Karpas-422 (cell line): ENCODE measurements around the gene DYNC2I2. TPM values are rescaled to one million over a fixed set of nuclear protein-coding genes. Genes with fewer than 3 reads are reported as not detected.
"Not testable (repeated sequence)": the region's sequence is repeated elsewhere in the genome, so short reads cannot be mapped to it uniquely, and the experiment has no call there.

Experiments
- DNase-seq: peaks from one replicate; pipeline ENCODE4 v3.0.0-alpha.2; 2015
- H2AFZ ChIP-seq: fragments of 200-600 bp; sonication (generic); 2 replicates; pipeline ENCODE4 v1.6.1; 2014; ENCODE audit warnings: antibody characterized with exemption, low read length, mixed read lengths
- H3K27ac ChIP-seq: fragments of 200-600 bp; sonication (generic); 2 replicates; pipeline ENCODE4 v1.5.1; 2014; ENCODE audit warnings: mild to moderate bottlenecking, low read length, moderate library complexity
- H3K27me3 ChIP-seq: fragments of 200-600 bp; sonication (generic); 2 replicates; pipeline ENCODE4 v1.6.1; 2014; ENCODE audit warnings: low read length, mixed read lengths
- H3K36me3 ChIP-seq: fragments of 200-600 bp; sonication (generic); 2 replicates; pipeline ENCODE4 v1.6.1; 2014; ENCODE audit warnings: low read length, mixed read lengths; ENCODE audit not compliant: insufficient read depth
- H3K4me1 ChIP-seq: fragments of 200-600 bp; sonication (generic); 2 replicates; pipeline ENCODE4 v1.6.1; 2014; ENCODE audit warnings: mild to moderate bottlenecking, low read length, mixed read lengths
- H3K4me2 ChIP-seq: fragments of 200-600 bp; sonication (generic); 2 replicates; pipeline ENCODE4 v1.6.1; 2014; ENCODE audit warnings: low read length, low read depth, mild to moderate bottlenecking; ENCODE audit not compliant: poor library complexity, severe bottlenecking
- H3K4me3 ChIP-seq: fragments of 200-600 bp; sonication (generic); 2 replicates; pipeline ENCODE4 v1.5.1; 2014; ENCODE audit warnings: mild to moderate bottlenecking, antibody characterized with exemption, low read length, mixed read lengths
- H3K79me2 ChIP-seq: fragments of 200-600 bp; sonication (generic); 2 replicates; pipeline ENCODE4 v1.6.1; 2014; ENCODE audit warnings: mild to moderate bottlenecking, low read length, mixed read lengths
- H3K9ac ChIP-seq: fragments of 200-600 bp; sonication (generic); 2 replicates; pipeline ENCODE4 v1.6.0; 2014; ENCODE audit warnings: low read length
- H3K9me2 ChIP-seq: fragments of 200-600 bp; sonication (generic), shearing (Covaris generic); replicated peaks from 2 replicates; pipeline ENCODE4 v1.6.0; 2014; ENCODE audit warnings: mild to moderate bottlenecking, low read length, moderate library complexity; ENCODE audit not compliant: insufficient read depth
- H3K9me3 ChIP-seq: fragments of 300-700, 200-600 bp; sonication (generic); 2 replicates; pipeline ENCODE4 v1.6.1; 2014; ENCODE audit warnings: low read length, mixed read lengths
- H4K20me1 ChIP-seq: fragments of 200-600 bp; sonication (generic); 2 replicates; pipeline ENCODE4 v1.6.1; 2014; ENCODE audit warnings: mild to moderate bottlenecking, antibody characterized with exemption, low read length, low read depth; ENCODE audit not compliant: insufficient read depth
- total RNA-seq: library from RNA; depleted of rRNA; stranded (reverse); fragments of >200 nt; shearing (Covaris generic); gene quantifications from 2 replicates; pipeline ENCODE4 v1.2.3, GENCODE V29; 2014; ENCODE audit warnings: low replicate concordance; rRNA removed

The DYNC2I2 gene
- total RNA-seq, 1 experiment from 2014 or later = 38.9 TPM

DNA sequence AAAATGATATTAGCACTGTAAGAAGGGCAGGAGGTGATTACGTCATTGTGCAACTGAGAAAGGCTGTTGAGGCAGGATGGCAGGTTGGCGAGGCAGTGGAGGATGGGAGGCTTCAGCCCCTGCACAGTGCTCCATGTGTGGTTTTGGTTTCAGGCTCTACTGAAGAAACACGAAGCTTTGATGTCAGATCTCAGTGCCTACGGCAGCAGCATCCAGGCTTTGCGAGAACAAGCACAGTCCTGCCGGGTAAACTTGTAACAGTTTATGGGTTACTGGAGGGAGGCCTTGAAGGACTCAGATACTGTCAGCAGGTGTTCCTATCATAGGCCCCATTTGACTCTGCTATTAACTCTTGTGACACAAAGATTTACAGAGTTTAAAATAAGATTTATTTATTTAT, 69.2 kb downstream of the DYNC2I2 start:
- Histone ChIP-seq H3K9me3 (no peaks in the 10 kb centered on the region), H3K36me3 (peaks cover 49% of the 10 kb centered on the region), H3K79me2 (no peaks in the 10 kb centered on the region), H3K9ac (no peak overlapping the region), H3K4me3 (no peak overlapping the region), H3K27me3 (no peaks in the 10 kb centered on the region), H3K4me1 (no peaks in the 10 kb centered on the region), H3K9me2 (no peaks in the 10 kb centered on the region), H2AFZ (no peak overlapping the region), H3K27ac (no peak overlapping the region), H4K20me1 (no peaks in the 10 kb centered on the region), H3K4me2 (no peak overlapping the region)
- DNase-seq = no peak

- not testable (repeated sequence) for H3K9me2 ChIP-seq, H3K4me1 ChIP-seq, H3K27ac ChIP-seq, H3K9me3 ChIP-seq, H3K4me3 ChIP-seq, H3K4me2 ChIP-seq, DNase-seq, H4K20me1 ChIP-seq, H2AFZ ChIP-seq, H3K27me3 ChIP-seq, H3K79me2 ChIP-seq, H3K9ac ChIP-seq
- H3K36me3 ChIP-seq = peaks cover 53% of the 10 kb centered on the region
Observed at GRCh38 chr9:128586934-128587333, 69.7 kb downstream of the DYNC2I2 start.

DNA sequence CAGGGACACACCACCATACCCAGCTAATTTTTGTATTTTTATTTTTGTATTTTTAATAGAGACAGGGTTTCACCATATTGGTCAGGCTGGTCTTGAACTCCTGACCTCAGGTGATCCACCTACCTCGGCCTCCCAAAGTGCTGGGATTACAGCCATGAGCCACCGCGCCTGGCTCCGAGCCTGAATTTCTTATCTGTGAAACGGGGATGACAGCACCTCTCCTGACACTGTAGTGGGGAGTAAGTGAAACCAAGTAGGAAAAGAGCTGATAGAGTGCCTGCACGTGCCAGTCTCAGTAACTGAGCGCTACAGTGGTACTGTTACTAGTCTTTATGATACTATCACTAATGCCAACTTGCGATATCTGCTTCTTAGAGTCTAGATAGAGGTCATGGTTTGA, 71.5 kb downstream of the DYNC2I2 start:
- DNase-seq, H3K4me3 ChIP-seq, H3K9ac ChIP-seq, H3K9me2 ChIP-seq, H3K27ac ChIP-seq, H3K9me3 ChIP-seq, H4K20me1 ChIP-seq, H3K27me3 ChIP-seq, H3K4me2 ChIP-seq, H3K79me2 ChIP-seq, H2AFZ ChIP-seq, H3K4me1 ChIP-seq: not testable (repeated sequence)
- H3K36me3 ChIP-seq = peaks cover 66% of the 10 kb centered on the region

Other genes starting within 250 kb of the DYNC2I2 start
- 12.2 and 19.8 TPM in 2 replicates for gene CERCAM, start 236.0 kb downstream of the DYNC2I2 start, total RNA-seq
- gene ODF2, start 200.8 kb downstream of the DYNC2I2 start, total RNA-seq = 37.8 and 69.5 TPM in 2 replicates
- 26.5 and 32.7 TPM in 2 replicates for gene GLE1, start 152.1 kb downstream of the DYNC2I2 start, total RNA-seq
- gene SPTAN1, start 104.3 kb downstream of the DYNC2I2 start, total RNA-seq = 167 and 189 TPM in 2 replicates
- gene SET, start 32.4 kb upstream of the DYNC2I2 start, total RNA-seq = 378 and 638 TPM in 2 replicates
- 0.04 TPM in 1 of 2 replicates, not detected in the other for gene PKN3, start 45.7 kb upstream of the DYNC2I2 start, total RNA-seq
- gene ZDHHC12, start 67.3 kb upstream of the DYNC2I2 start, total RNA-seq = 29.3 and 47.6 TPM in 2 replicates
- 25.4 and 25.6 TPM in 2 replicates for gene ZER1, start 115.1 kb upstream of the DYNC2I2 start, total RNA-seq
- 6.7 and 9.5 TPM in 2 replicates for gene TBC1D13, start 130.4 kb upstream of the DYNC2I2 start, total RNA-seq
- gene ENDOG, start 161.7 kb upstream of the DYNC2I2 start, total RNA-seq = 17.6 and 60.4 TPM in 2 replicates
- 28.6 and 42.5 TPM in 2 replicates for gene SPOUT1, start 172.9 kb upstream of the DYNC2I2 start, total RNA-seq
- 26.8 and 31.3 TPM in 2 replicates for gene KYAT1, start 225.1 kb upstream of the DYNC2I2 start, total RNA-seq
- gene LRRC8A, start 225.3 kb upstream of the DYNC2I2 start, total RNA-seq = 6.3 and 7.8 TPM in 2 replicates